HL-60 (cell line): ENCODE results near the gene TRIM67.

Experiments
- CTCF ChIP-seq: IDR thresholded peaks from one replicate; pipeline ENCODE4 v1.5.1; 2011; ENCODE audit warnings: low read length, control low read depth, inconsistent platforms; ENCODE audit not compliant: insufficient read depth
- POLR2AphosphoS5 ChIP-seq: IDR thresholded peaks from 2 replicates; pipeline ENCODE4 v1.6.1; 2012; ENCODE audit warnings: low read depth
- REST ChIP-seq: IDR thresholded peaks from 2 replicates; pipeline ENCODE4 v1.6.1; 2012; ENCODE audit warnings: low read depth; ENCODE audit not compliant: insufficient replicate concordance

GRCh38 chr1:231153726-231154125 is 8.1 kb upstream of the TRIM67 start:
- TF ChIP-seq CTCF (no peak), REST (no peak), POLR2AphosphoS5 (no peak)
